Measurements from ENCODE around the gene PUS10.

DNA sequence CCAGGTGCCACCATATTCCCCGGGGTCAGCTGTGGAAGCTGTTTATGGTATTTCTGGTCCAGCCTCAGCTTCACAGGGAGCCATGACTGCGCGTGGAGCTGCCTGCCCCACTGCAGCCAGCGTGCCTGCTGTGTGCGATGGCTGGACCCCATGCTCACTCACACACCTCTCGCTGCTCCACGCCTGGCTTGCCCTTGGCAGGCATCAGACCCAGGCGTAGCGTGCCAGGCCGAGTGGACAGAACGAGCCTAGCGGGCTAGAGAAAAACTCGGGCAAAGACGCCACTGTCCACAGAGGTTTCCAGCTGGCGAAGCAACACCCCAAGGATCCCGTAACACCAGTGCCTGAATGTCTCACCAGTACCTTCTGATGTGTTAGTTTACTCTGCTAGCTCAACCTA lies 43.4 kb downstream of the PUS10 start:
- TF ChIP-seq, protein P1, sequence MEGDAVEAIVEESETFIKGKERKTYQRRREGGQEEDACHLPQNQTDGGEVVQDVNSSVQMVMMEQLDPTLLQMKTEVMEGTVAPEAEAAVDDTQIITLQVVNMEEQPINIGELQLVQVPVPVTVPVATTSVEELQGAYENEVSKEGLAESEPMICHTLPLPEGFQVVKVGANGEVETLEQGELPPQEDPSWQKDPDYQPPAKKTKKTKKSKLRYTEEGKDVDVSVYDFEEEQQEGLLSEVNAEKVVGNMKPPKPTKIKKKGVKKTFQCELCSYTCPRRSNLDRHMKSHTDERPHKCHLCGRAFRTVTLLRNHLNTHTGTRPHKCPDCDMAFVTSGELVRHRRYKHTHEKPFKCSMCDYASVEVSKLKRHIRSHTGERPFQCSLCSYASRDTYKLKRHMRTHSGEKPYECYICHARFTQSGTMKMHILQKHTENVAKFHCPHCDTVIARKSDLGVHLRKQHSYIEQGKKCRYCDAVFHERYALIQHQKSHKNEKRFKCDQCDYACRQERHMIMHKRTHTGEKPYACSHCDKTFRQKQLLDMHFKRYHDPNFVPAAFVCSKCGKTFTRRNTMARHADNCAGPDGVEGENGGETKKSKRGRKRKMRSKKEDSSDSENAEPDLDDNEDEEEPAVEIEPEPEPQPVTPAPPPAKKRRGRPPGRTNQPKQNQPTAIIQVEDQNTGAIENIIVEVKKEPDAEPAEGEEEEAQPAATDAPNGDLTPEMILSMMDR (IDR thresholded peaks at IDR 0.05; ENCODE audit: borderline replicate concordance, extremely low read depth, low read length, poor library complexity, severe bottlenecking): no peak
- no peak for TF ChIP-seq EZH2 (IDR thresholded peaks at IDR 0.05; ENCODE audit: borderline replicate concordance, low read depth, low read length, severe bottlenecking)

All from DND-41 (cell line).